ENCODE data around the gene CD200R1.

The CD200R1 gene

GRCh38 chr3:112884678-112885290 is 90.1 kb downstream of the CD200R1 start:
- DNase-seq = no peak

- DNase-seq = no peak
Observed at GRCh38 chr3:112881891-112882290, 93.0 kb downstream of the CD200R1 start.

- DNase-seq = no peak
Observed at GRCh38 chr3:112875561-112875960, 99.3 kb downstream of the CD200R1 start.

GRCh38 chr3:112874725-112875124 is 100.2 kb downstream of the CD200R1 start:
- DNase-seq = no peak

GRCh38 chr3:112873632-112874031 is 101.3 kb downstream of the CD200R1 start:
- DNase-seq = no peak

GRCh38 chr3:112871735-112872134 is 103.2 kb downstream of the CD200R1 start:
- no peak for DNase-seq
